Mammary epithelial cell (primary cell): ENCODE data around the gene CFAP43.

Experiments used
- EZH2 ChIP-seq: IDR thresholded peaks from 2 replicates; pipeline ENCODE4 v1.6.1; 2012; ENCODE audit warnings: low read length, inconsistent platforms, borderline replicate concordance
- TF ChIP-seq, protein P1 (sequence below), 2 donors: IDR thresholded peaks in 1 of 2; conservative IDR thresholded peaks in 1 of 2; 2 replicates each; pipeline ENCODE4 v1.5.1; 2011 to 2012; ENCODE audit warnings: inconsistent platforms in 2 of 2, low read length in 2 of 2, mild to moderate bottlenecking in 2 of 2, control low read depth in 1 of 2, low read depth in 1 of 2; ENCODE audit not compliant: insufficient read depth in 1 of 2; ENCODE audit errors: extremely low read depth in 1 of 2

DNA sequence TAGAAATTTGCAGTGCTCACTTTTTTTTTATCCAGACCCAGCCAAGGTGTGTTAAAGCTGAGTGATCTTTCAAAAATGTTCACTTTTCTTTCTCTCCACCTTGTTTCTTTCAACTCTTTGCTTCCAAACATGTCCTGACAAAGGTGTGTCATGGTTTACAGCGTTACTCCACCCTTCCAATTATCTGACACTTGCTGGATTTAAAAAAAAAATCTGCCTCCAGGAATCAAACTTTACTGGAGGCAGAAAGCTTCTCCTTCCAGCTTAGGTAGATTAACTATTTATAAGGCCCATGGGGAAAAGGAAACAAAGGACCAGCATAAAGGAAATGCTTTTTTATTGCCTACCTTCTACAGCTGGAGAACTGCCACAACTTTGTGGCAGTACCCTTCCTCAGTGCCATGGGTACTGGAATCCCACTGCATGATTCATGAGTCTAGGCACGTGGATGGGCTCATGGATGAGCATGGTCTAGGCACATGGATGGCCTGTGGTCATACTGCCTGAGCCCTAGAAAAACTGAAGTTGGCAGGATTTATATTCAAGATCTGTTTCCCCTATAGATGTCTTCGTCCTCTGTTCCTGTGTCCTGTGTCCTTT, 146.3 kb downstream of the CFAP43 start, which contains the start of gene COL17A1:
- TF ChIP-seq, protein P1, sequence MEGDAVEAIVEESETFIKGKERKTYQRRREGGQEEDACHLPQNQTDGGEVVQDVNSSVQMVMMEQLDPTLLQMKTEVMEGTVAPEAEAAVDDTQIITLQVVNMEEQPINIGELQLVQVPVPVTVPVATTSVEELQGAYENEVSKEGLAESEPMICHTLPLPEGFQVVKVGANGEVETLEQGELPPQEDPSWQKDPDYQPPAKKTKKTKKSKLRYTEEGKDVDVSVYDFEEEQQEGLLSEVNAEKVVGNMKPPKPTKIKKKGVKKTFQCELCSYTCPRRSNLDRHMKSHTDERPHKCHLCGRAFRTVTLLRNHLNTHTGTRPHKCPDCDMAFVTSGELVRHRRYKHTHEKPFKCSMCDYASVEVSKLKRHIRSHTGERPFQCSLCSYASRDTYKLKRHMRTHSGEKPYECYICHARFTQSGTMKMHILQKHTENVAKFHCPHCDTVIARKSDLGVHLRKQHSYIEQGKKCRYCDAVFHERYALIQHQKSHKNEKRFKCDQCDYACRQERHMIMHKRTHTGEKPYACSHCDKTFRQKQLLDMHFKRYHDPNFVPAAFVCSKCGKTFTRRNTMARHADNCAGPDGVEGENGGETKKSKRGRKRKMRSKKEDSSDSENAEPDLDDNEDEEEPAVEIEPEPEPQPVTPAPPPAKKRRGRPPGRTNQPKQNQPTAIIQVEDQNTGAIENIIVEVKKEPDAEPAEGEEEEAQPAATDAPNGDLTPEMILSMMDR (conservative IDR thresholded peaks at IDR 0.05 in 1 of 2, IDR thresholded peaks at IDR 0.05 in 1 of 2; ENCODE audit: extremely low read depth in 1 of 2, insufficient read depth in 1 of 2, low read depth in 1 of 2, low read length in 2 of 2) = no peak
- TF ChIP-seq EZH2 = no peak
